ACHN (cell line): ENCODE results near the gene AZGP1.
A peak's percentile ranks its signal among the peaks of the same experiment; 100 is the strongest.
"Not testable (repeated sequence)": the region's sequence is repeated elsewhere in the genome, so short reads cannot be mapped to it uniquely, and the experiment has no call there.

Source experiments
- DNase-seq: peaks from one replicate; pipeline ENCODE4 v3.0.0-alpha.2; 2015
- in situ Hi-C: cut with HindIII; loops from 2 replicates; pipeline ENCODE4 v1.10.0; 2017; ENCODE audit warnings: low sequenced_read_pairs, low pct_ligation_motif_present, low pct_unique_long_range_greater_than_20kb

Gene AZGP1

DNA sequence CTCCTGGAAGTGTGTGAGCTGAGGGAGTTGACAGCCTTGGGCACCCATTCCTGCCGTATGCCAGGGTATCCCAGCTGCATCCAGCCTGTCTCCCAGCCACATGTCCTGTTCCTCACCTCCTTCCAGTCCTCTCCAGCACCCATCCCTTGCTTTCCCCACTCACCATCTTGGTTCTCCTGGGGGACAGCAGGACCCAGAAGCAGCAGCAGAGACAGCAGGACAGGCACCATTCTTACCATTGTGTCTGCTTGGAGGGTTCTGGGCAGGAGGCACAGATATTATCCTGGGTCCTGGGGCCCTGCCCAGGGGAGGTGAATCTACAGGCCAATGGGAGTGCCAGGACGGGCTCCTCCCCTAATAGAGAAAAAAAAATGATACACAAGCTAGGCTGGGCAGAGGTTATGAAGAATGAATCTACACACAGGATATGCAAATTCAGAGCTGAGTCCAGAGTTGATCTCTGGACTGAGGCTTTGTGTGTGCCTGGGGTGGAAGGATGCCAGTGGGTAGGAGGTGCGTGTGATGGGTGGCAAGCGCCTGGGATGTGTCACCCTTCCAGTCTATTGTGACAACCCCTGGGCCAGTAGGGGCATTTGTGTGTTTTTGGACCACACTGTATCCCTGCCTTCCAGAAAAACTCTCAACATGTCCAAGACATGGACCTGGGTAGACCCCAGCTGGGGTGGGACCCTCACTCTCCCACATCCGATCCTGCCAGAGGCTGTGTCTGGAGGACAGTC, at the start of gene AZGP1:
AZGP1 (minus strand) TSS at position 250 of the 740 bp plus-strand sequence; CDS start at position 239, 11 bp downstream.
- DNase-seq: no peak
- in situ Hi-C loops: no loop called here

- DNase-seq: no peak
Measured at GRCh38 chr7:100024020-100024619, 48.3 kb upstream of the AZGP1 start.

DNA sequence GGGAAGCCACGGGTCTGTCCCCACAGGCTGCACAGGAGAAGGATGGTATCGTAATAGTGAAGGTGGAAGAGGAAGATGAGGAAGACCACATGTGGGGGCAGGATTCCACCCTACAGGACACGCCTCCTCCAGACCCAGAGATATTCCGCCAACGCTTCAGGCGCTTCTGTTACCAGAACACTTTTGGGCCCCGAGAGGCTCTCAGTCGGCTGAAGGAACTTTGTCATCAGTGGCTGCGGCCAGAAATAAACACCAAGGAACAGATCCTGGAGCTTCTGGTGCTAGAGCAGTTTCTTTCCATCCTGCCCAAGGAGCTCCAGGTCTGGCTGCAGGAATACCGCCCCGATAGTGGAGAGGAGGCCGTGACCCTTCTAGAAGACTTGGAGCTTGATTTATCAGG, 47.7 kb upstream of the AZGP1 start:
- no peak for DNase-seq
- in situ Hi-C loops: no loop called here

More at GRCh38 chr7:100024020-100024619, 48.3 kb upstream of the AZGP1 start:
- in situ Hi-C loops: no loop called here

DNA sequence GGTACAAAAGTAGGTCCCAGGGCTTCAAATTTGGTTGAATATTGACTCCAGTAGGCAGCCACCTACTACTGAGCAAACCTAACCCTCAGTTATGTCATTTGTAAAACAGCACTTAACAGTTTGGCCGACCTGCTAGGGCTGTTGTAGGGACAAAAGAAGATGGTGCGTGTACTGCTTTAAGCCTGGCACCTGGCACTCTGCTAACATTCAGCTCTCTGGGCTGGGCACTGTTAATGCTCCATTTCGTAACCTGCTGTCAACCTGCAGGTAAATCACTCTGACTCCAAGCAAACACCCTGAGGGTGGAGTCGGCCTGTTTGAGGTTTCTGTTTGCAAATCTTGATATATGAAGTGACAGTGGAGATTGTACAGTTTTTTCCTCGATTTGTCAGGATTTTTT, 46.8 kb upstream of the AZGP1 start:
- in situ Hi-C loops: no loop called here
- no peak for DNase-seq

DNA sequence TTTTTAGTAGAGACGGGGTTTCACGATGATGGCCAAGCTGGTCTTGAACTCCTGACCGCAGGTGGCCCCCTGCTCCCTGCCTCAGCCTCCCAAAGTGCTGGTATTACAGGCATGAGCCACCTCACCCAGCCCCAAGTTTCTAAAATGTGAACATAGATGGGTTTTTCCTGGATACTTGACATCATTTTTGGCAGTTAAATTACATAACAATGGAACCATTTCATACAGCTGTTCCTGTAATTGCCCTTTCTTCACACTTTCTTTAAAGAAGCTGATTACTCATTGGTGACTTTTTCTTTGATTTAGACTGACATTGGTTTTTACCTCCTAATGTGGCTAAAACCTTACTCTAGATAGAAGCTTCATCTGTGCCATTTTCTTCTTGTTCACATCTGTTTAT, 45.5 kb upstream of the AZGP1 start:
- in situ Hi-C loops: no loop called here
- DNase-seq: no peak

- no peak for DNase-seq
- in situ Hi-C loops: no loop called here
Measured at GRCh38 chr7:100019908-100020307, 44.1 kb upstream of the AZGP1 start.

GRCh38 chr7:100017875-100018274, 42.0 kb upstream of the AZGP1 start:
- in situ Hi-C loops: no loop called here
- DNase-seq: no peak

DNA sequence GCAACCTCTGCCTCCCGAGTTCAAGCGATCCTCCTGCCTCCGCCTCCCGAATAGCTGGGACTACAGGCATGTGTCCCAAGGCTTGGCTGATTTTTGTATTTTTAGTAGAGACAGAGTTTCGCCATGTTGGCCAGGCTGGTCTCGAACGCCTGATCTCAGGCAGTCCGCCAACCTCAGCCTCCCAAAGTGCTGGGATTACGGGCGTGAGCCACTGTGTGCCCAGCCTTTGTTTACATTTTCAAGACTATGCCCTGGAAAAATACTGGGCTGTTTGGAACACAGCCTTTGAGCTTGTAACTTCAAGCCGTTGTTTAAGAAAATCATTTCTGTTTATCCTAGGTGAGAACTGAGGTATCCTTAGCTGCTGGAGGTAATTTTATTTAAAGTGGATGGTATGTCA, 41.5 kb upstream of the AZGP1 start:
- in situ Hi-C loops: no loop called here
- no peak for DNase-seq

DNA sequence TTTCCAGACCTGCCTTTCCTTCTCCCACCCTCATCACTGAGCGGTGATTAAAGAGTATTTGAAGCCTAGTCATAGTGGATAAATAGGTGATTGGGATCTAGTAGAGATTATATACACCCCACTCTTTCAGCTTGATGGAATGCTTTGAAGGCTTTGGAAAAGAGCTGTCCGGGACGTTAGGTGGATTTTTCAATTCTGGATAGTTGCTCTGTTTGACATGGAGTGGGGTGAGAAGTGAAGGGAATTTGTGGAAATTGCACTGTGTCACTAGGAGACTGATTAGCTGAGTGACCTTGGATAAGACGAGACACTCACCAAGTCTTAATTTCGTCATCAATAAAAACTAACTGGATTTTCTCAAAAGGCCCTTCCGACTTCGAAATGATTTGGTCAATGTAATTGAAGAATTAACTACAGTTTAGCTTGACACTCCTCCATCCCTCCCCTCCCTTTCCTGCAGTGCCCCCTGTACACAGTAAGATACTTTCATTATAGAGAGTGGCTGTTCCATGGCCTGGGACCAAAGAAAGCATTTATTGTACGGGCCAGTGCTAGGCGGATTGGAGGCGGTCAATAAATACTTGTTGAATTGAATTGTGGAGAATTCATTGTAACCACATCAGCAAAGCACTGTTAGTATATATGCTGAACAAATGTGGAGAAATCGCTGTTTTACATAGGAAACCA, 40.5 kb upstream of the AZGP1 start:
- in situ Hi-C loops: no loop called here
- DNase-seq: peak; percentile 24

- DNase-seq: peak; percentile 98
- in situ Hi-C loops: no loop called here
Measured at GRCh38 chr7:100015232-100016214, 39.7 kb upstream of the AZGP1 start, which contains the start of gene ZKSCAN1. Gene ZKSCAN1 (plus strand): TSS chr7:100015596. CDS start chr7:100023507, 7,911 bp downstream.

DNA sequence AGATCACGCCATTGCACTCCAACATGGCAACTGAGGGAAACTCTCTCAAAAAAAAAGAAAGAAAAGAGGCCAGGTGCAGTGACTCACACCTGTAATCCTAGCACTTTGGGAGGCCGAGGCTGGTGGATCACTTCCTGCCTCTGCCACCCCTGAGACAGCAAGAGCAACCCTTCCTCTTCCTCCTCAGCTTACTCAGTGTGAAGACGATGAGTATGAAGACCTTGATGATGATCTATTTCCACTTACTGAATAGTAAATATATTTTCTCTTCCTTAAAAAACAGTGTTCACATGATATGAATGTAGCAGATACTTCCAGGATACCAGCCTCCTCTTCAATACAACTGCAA, 37.5 kb upstream of the AZGP1 start:
- in situ Hi-C loops: no loop called here
- DNase-seq: no peak

DNA sequence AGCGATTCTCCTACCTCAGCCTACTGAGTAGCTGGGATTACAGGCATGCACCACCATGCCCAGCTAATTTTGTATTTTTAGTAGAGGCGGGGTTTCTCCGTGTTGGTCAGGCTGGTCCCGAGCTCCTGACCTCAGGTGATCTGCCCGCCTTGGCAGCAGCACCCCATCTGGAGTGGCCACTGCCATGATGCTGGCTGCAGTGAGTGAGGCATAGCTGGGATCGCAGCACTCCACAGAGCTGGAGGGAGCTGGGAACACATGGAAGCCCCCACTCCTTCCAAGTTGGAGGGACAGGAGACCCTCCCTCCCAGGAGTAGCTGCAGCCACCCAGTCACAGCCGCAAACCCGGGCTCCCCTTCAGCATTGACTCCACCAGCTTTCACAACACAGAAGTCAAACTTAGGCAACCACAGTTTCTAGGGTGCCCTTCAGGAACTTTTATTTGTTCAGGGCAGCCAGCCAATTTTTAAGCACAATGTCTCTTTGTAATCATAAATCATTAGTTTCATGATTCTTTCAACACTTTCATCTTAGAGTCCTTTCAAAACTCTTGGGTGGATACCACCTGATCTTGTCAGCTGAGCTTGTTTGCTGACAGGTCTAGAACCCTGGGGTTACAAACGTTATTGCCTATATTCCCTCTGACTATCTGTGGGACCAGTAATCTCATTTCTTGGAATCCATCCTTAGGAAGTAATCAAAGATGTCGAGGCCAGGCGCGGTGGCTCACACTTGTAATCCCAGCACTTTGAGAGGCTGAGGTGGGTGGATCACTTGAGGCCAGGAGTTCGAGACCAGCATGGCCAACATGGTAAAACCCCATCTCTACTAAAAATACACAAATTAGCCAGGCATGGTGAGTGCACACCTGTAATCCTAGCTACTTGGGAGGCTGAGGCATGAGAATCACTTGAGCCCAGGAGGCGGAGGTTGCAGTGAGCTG, 36.8 kb upstream of the AZGP1 start:
- in situ Hi-C loops, DNase-seq: not testable (repeated sequence)

GRCh38 chr7:100011516-100011915, 35.7 kb upstream of the AZGP1 start:
- in situ Hi-C loops: no loop called here
- DNase-seq: no peak

- in situ Hi-C loops: no loop called here
- DNase-seq: no peak
Measured at GRCh38 chr7:100010901-100011300, 35.1 kb upstream of the AZGP1 start.

GRCh38 chr7:100009952-100010351, 34.1 kb upstream of the AZGP1 start:
- DNase-seq, in situ Hi-C loops: not testable (repeated sequence)

DNA sequence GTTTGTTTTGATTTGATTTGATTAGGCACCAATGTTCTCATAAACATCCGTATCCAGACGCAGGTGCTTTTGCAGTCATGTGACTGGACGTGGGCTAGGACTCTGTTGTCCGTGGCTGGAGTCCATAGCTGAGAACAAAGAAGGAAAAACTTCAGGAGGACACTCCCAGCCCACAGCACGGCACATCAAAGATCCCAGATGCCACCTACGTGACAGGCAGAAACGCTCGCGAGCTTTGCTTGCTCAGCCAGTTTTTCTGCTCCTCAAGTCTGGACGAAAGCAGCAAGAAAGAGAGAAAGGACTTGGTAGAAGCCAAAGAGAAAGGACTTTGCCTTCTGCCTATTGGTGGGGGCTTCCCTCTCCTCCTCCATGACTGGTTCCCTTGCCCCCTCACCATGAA, 32.7 kb upstream of the AZGP1 start:
- no peak for DNase-seq
- in situ Hi-C loops: no loop called here

DNA sequence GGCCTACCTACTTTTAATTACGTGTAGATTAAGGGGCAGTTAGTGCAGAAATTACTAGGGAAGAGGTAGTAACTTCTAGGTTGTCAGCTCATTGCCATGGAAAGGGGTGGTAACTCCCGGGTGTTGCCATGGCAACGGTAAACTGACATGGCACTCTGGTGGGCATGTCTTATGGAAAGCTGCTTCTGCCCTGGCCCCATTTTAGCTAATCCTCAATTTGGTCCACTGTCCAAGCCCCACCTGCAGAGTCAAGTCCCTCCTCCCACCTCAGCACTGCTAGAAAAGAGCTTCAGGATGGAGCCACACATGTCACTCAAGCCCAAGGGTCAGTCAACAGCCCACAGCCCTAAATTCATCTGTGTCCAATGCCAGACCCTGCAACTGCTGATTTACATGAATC, 32.1 kb upstream of the AZGP1 start:
- in situ Hi-C loops: no loop called here

More for the DNA sequence above, 32.1 kb upstream of the AZGP1 start:
- DNase-seq: no peak
